Stimulated activated CD8-positive, alpha-beta memory T cell treated with anti-CD3 and anti-CD28 coated beads, Interleukin-2, amount 100 ng/mL, for 48 hours (primary cell): Measurements from ENCODE around the gene ARHGAP42.
"Not testable (repeated sequence)": the region's sequence is repeated elsewhere in the genome, so short reads cannot be mapped to it uniquely, and the experiment has no call there.

Source experiments
- DNase-seq, 2 donors: peaks; one replicate each; pipeline ENCODE4 v3.0.0-alpha.2; 2020; ENCODE audit warnings: low read depth in 2 of 2

The ARHGAP42 gene

GRCh38 chr11:100726680-100727079 is 39.6 kb downstream of the ARHGAP42 start:
- no peak for DNase-seq

GRCh38 chr11:100727410-100727809 is 40.3 kb downstream of the ARHGAP42 start:
- no peak for DNase-seq

GRCh38 chr11:100730266-100730665 is 43.2 kb downstream of the ARHGAP42 start:
- DNase-seq = no peak

- DNase-seq = no peak
Measured at GRCh38 chr11:100731471-100731870, 44.4 kb downstream of the ARHGAP42 start.

- no peak for DNase-seq
Measured at GRCh38 chr11:100732949-100733348, 45.9 kb downstream of the ARHGAP42 start.

GRCh38 chr11:100734743-100735527 is 47.8 kb downstream of the ARHGAP42 start:
- DNase-seq = no peak

GRCh38 chr11:100735949-100736675 is 49.0 kb downstream of the ARHGAP42 start:
- no peak for DNase-seq

- DNase-seq = no peak
Measured at GRCh38 chr11:100738701-100739270, 51.7 kb downstream of the ARHGAP42 start.

- DNase-seq = no peak
Measured at GRCh38 chr11:100739666-100740065, 52.6 kb downstream of the ARHGAP42 start.

- DNase-seq = no peak
Measured at GRCh38 chr11:100740440-100740839, 53.4 kb downstream of the ARHGAP42 start.

GRCh38 chr11:100741866-100742625 is 55.0 kb downstream of the ARHGAP42 start:
- no peak for DNase-seq

GRCh38 chr11:100746448-100746847 is 59.4 kb downstream of the ARHGAP42 start:
- no peak for DNase-seq

- DNase-seq = no peak
Measured at GRCh38 chr11:100748153-100748552, 61.1 kb downstream of the ARHGAP42 start.

- not testable (repeated sequence) for DNase-seq
Measured at GRCh38 chr11:100749887-100750565, 62.9 kb downstream of the ARHGAP42 start.

GRCh38 chr11:100750566-100750891 is 63.4 kb downstream of the ARHGAP42 start:
- DNase-seq = not testable (repeated sequence)

GRCh38 chr11:100752371-100753171 is 65.5 kb downstream of the ARHGAP42 start:
- DNase-seq = no peak

- DNase-seq = no peak
Measured at GRCh38 chr11:100753172-100753543, 66.1 kb downstream of the ARHGAP42 start.

- no peak for DNase-seq
Measured at GRCh38 chr11:100753571-100753970, 66.5 kb downstream of the ARHGAP42 start.

GRCh38 chr11:100756559-100756958 is 69.5 kb downstream of the ARHGAP42 start:
- DNase-seq = no peak

- no peak for DNase-seq
Measured at GRCh38 chr11:100757646-100758045, 70.6 kb downstream of the ARHGAP42 start.

- DNase-seq = no peak
Measured at GRCh38 chr11:100759106-100759505, 72.0 kb downstream of the ARHGAP42 start.
